A549 (cell line): ENCODE measurements around the gene UST. TPM values are rescaled to one million over a fixed set of nuclear protein-coding genes. Genes with fewer than 3 reads are reported as not detected.

ENCODE experiments used
- ATAC-seq, 2 experiments: fragments of 200-7000 bp in 1 of 2; fragments of >200 bp in 1 of 2; cut with Nextera tagmentation in 1 of 2; cut with Tn5 transposase in 1 of 2; 3 replicates each; pipeline versions ENCODE4 v1.8.0 to v1.9.1; 2018 to 2020; ENCODE audit warnings: mild to moderate bottlenecking in 1 of 2, moderate library complexity in 1 of 2
- CTCF ChIA-PET: fragments of 300-600 bp; sonication (Branson Sonifier 250); formaldehyde crosslinking; extraction: SDS; loops from one replicate; lab custom pipeline; 2021; ENCODE audit warnings: antibody characterized with exemption, inconsistent platforms; lab: Yijun Ruan, JAX
- POLR2A ChIA-PET: fragments of 350-600 bp; formaldehyde crosslinking; extraction: SDS; loops from one replicate; lab custom pipeline; 2021; ENCODE audit warnings: antibody characterized with exemption, inconsistent platforms; lab: Yijun Ruan, JAX
- DNase-seq, 2 experiments: peaks; one replicate each; pipeline versions ENCODE4 v3.0.0 to v3.0.0-alpha.2; 2011 to 2016; ENCODE audit warnings: low read depth in 1 of 2, low spot score in 1 of 2
- FAIRE-seq: peaks from 2 replicates; lab custom pipeline; 2011; peaks lifted over from hg19 to GRCh38; lab: Jason Lieb, UNC
- H3K27ac ChIP-seq, 2 experiments: fragments of >200 bp; sonication (Bioruptor Twin); formaldehyde crosslinking; 3 replicates each; pipeline ENCODE4 v1.5.1; 2016 to 2017
- H3K4me1 ChIP-seq: fragments of >200 bp; sonication (Bioruptor Twin); formaldehyde crosslinking; 3 replicates; pipeline ENCODE4 v1.6.1; 2016
- H3K4me2 ChIP-seq: fragments of >200 bp; sonication (Bioruptor Twin); formaldehyde crosslinking; 3 replicates; pipeline ENCODE4 v1.6.1; 2016
- H3K4me3 ChIP-seq: fragments of >200 bp; sonication (Bioruptor Twin); formaldehyde crosslinking; 3 replicates; pipeline ENCODE4 v1.5.1; 2016
- H3K9me3 ChIP-seq: fragments of >200 bp; sonication (Bioruptor Twin); formaldehyde crosslinking; 3 replicates; pipeline ENCODE4 v1.6.1; 2016
- CEBPB ChIP-seq, 2 experiments: fragments of >200 bp in 1 of 2; sonication (Bioruptor Twin) in 1 of 2; formaldehyde crosslinking in 1 of 2; IDR thresholded peaks; 2 replicates each; pipeline ENCODE4 v1.6.1; 2012 to 2016
- EHMT2 ChIP-seq: fragments of 200-600 bp; sonication (generic); IDR thresholded peaks from 2 replicates; pipeline ENCODE4 v1.6.1; 2016; ENCODE audit warnings: antibody characterized with exemption, low read depth, mild to moderate bottlenecking, moderate library complexity
- ESRRA ChIP-seq: fragments of 150-350 bp; IDR thresholded peaks from 2 replicates; pipeline ENCODE4 v1.6.1; 2014; ENCODE audit warnings: mild to moderate bottlenecking, low read length, borderline replicate concordance
- FOXS1 ChIP-seq: fragments of 250-450 bp; sonication (Bioruptor Pico); IDR thresholded peaks from 2 replicates; pipeline ENCODE4 v1.5.0; 2020; ENCODE audit warnings: mild to moderate bottlenecking, moderate library complexity
- GATA3 ChIP-seq: IDR thresholded peaks from 2 replicates; pipeline ENCODE4 v1.6.1; 2012; ENCODE audit warnings: borderline replicate concordance
- HES2 ChIP-seq: fragments of >200 bp; sonication (Bioruptor Twin); formaldehyde crosslinking; IDR thresholded peaks from 2 replicates; pipeline ENCODE4 v1.6.1; 2016
- HEYL ChIP-seq: fragments of 250-450 bp; sonication (Bioruptor Pico); IDR thresholded peaks from 2 replicates; pipeline ENCODE4 v1.8.0; 2021; ENCODE audit warnings: mild to moderate bottlenecking, moderate library complexity
- HMGXB4 ChIP-seq: fragments of 250-450 bp; sonication (Bioruptor Pico); IDR thresholded peaks from 2 replicates; pipeline ENCODE4 v1.5.0; 2021; ENCODE audit warnings: mild to moderate bottlenecking, moderate library complexity, borderline replicate concordance
- HOXB13 ChIP-seq: fragments of 250-450 bp; sonication (Bioruptor Pico); IDR thresholded peaks from 2 replicates; pipeline ENCODE4 v1.5.0; 2020; ENCODE audit warnings: low read depth, mild to moderate bottlenecking, moderate library complexity
- HOXB5 ChIP-seq: fragments of 250-450 bp; sonication (Bioruptor Pico); IDR thresholded peaks from 2 replicates; pipeline ENCODE4 v1.5.0; 2020; ENCODE audit warnings: mild to moderate bottlenecking, moderate library complexity
- MAFK ChIP-seq: fragments of 450-650 bp; IDR thresholded peaks from 2 replicates; pipeline ENCODE4 v1.6.1; 2014; ENCODE audit not compliant: partially characterized antibody
- MYC ChIP-seq: IDR thresholded peaks from 2 replicates; pipeline ENCODE4 v1.6.1; 2012; ENCODE audit warnings: mild to moderate bottlenecking, inconsistent platforms, low read length, improper control_type of control experiment, borderline replicate concordance
- NR3C1 ChIP-seq: fragments of >200 bp; sonication (Bioruptor Twin); formaldehyde crosslinking; IDR thresholded peaks from 3 replicates; pipeline ENCODE4 v1.6.1; 2017
- PHF8 ChIP-seq: fragments of 200-600 bp; sonication (generic); IDR thresholded peaks from 2 replicates; pipeline ENCODE4 v1.6.1; 2016; ENCODE audit warnings: low read depth, mild to moderate bottlenecking, antibody characterized with exemption, moderate library complexity, borderline replicate concordance
- RAD21 ChIP-seq, 2 experiments: fragments of >200 bp in 1 of 2; sonication (Bioruptor Twin) in 1 of 2; formaldehyde crosslinking in 1 of 2; IDR thresholded peaks in 1 of 2; conservative IDR thresholded peaks in 1 of 2; 2 replicates in 1 of 2; 3 replicates in 1 of 2; pipeline ENCODE4 v1.6.1; 2012 to 2018; ENCODE audit warnings: inconsistent platforms in 1 of 2
- RFX5 ChIP-seq: fragments of 450-650 bp; IDR thresholded peaks from 2 replicates; pipeline ENCODE4 v1.7.1; 2014; ENCODE audit warnings: antibody characterized with exemption, mild to moderate bottlenecking, moderate library complexity
- USF2 ChIP-seq: fragments of 450-650 bp; IDR thresholded peaks from 2 replicates; pipeline ENCODE4 v1.6.1; 2014; ENCODE audit warnings: antibody characterized with exemption
- WGBS: methylation state at CpG from one replicate; pipeline ENCODE4 v1.1.6; 2017; ENCODE audit errors: missing lambda C conversion rate; 5-methylcytosine and 5-hydroxymethylcytosine counted together
- polyA plus RNA-seq, 4 experiments: library from polyadenylated mRNA; depleted of rRNA in 3 of 4; stranded (reverse); fragments of >200 nt; fragmentation: RNase III in 1 of 4; extraction: RNeasy Plus Mini Kit Qiagen cat#74134 plus additional on column Dnase treatment in 1 of 4; gene quantifications; 2 replicates in 3 of 4; 3 replicates in 1 of 4; pipeline ENCODE4 v1.2.3, GENCODE V29; 2011 to 2017

Gene UST
- polyA plus RNA-seq, 2 of the 4 experiments (the other 2 are of a cell fraction): 0.54 to 1.7 TPM

GRCh38 chr6:148884461-148884860, 137.6 kb downstream of the UST start (continued):
- TF ChIP-seq HES2 (no peak), RFX5 (no peak), RAD21 (conservative IDR thresholded peaks at IDR 0.05 in 1 of 2, IDR thresholded peaks at IDR 0.05 in 1 of 2) (no peak), EHMT2 (no peak)

- ChIA-PET CTCF (interaction anchor here (1.1 kb wide), 1 partner anchor 308 kb away, joined by 3 read pairs; no protein-coding TSS in a partner anchor), POLR2A (no interaction called here)
- DNase-seq: no peak
- H3K4me3 ChIP-seq: no peak overlapping the region
- no peaks in the 10 kb centered on the region for H3K4me1 ChIP-seq
- H3K9me3 ChIP-seq: no peaks in the 10 kb centered on the region
- no peak overlapping the region for H3K4me2 ChIP-seq
- 52% methylated on average over 6 of the region's 6 CpGs for WGBS
- ATAC-seq: no peak
- H3K27ac ChIP-seq: no peak overlapping the region
- no peak for FAIRE-seq
- no peak for TF ChIP-seq RAD21 (conservative IDR thresholded peaks at IDR 0.05 in 1 of 2, IDR thresholded peaks at IDR 0.05 in 1 of 2)
- TF ChIP-seq HOXB13 (CRISPR knock-in tag): no peak
- TF ChIP-seq HOXB5 (CRISPR knock-in tag): no peak
- no peak for TF ChIP-seq PHF8
- TF ChIP-seq FOXS1 (CRISPR knock-in tag): no peak
- TF ChIP-seq HMGXB4 (CRISPR knock-in tag): no peak
- TF ChIP-seq ESRRA: no peak
- no peak for TF ChIP-seq USF2
- no peak for TF ChIP-seq NR3C1
- TF ChIP-seq GATA3: no peak
- no peak for TF ChIP-seq MAFK
- no peak for TF ChIP-seq MYC
- TF ChIP-seq CEBPB (IDR thresholded peaks at IDR 0.05): no peak
These were observed 138.5 kb downstream of the UST start for GRCh38 chr6:148885136-148885865.

GRCh38 chr6:148885925-148886845, 139.4 kb downstream of the UST start:
- H3K9me3 ChIP-seq: no peaks in the 10 kb centered on the region
- ChIA-PET POLR2A (no interaction called here), CTCF (interaction anchor here (1.1 kb wide), 1 partner anchor 309 kb away, joined by 3 read pairs; no protein-coding TSS in a partner anchor)
- H3K4me2 ChIP-seq: no peak overlapping the region
- DNase-seq: no peak
- ATAC-seq: no peak
- H3K4me1 ChIP-seq: no peaks in the 10 kb centered on the region
- no peak for FAIRE-seq
- no peak for TF ChIP-seq HEYL (CRISPR knock-in tag)
- no peak for TF ChIP-seq HES2
- WGBS: 85% methylated on average over 7 of the region's 7 CpGs
- no peak overlapping the region for H3K27ac ChIP-seq
- H3K4me3 ChIP-seq: no peak overlapping the region
